ENCODE results near the gene PIK3R3.

PIK3R3 gene

GRCh38 chr1:46160212-46160611 is 27.8 kb upstream of the PIK3R3 start:
- TF ChIP-seq TAF1 (IDR thresholded peaks at IDR 0.05; ENCODE audit: low read depth), result no peak
- TF ChIP-seq REST (IDR thresholded peaks at IDR 0.05; ENCODE audit: low read depth), result no peak
- no peak for TF ChIP-seq CEBPB (IDR thresholded peaks at IDR 0.05)
- TF ChIP-seq FOXM1 (IDR thresholded peaks at IDR 0.05; ENCODE audit: borderline replicate concordance, low read depth), result no peak
- TF ChIP-seq NFIC (IDR thresholded peaks at IDR 0.05), result no peak
- no peak for TF ChIP-seq MAX (IDR thresholded peaks at IDR 0.05)
- TF ChIP-seq USF1 (IDR thresholded peaks at IDR 0.05), result no peak
- no peak for TF ChIP-seq RAD21 (IDR thresholded peaks at IDR 0.05; ENCODE audit: low read depth)
- TF ChIP-seq EGR1 (IDR thresholded peaks at IDR 0.05), result no peak
- TF ChIP-seq YY1 (IDR thresholded peaks at IDR 0.05; ENCODE audit: low read depth), result no peak
- no peak for TF ChIP-seq TEAD4 (IDR thresholded peaks at IDR 0.05)
- no peak for TF ChIP-seq CREB1 (IDR thresholded peaks at IDR 0.05; ENCODE audit: low read depth)
- TF ChIP-seq ZBTB7A (IDR thresholded peaks at IDR 0.05; ENCODE audit: low read depth), result no peak
- TF ChIP-seq EP300 (IDR thresholded peaks at IDR 0.05; ENCODE audit: borderline replicate concordance), result no peak
- TF ChIP-seq TCF12 (IDR thresholded peaks at IDR 0.05; ENCODE audit: low read depth), result no peak

- TF ChIP-seq EGR1 (IDR thresholded peaks at IDR 0.05) (no peak), FOXM1 (IDR thresholded peaks at IDR 0.05; ENCODE audit: borderline replicate concordance, low read depth) (no peak)
Measured at GRCh38 chr1:46159516-46159915, 27.1 kb upstream of the PIK3R3 start.

GRCh38 chr1:46158312-46159281 is 26.2 kb upstream of the PIK3R3 start:
- TF ChIP-seq TCF12 (IDR thresholded peaks at IDR 0.05; ENCODE audit: low read depth) (no peak), FOXM1 (IDR thresholded peaks at IDR 0.05; ENCODE audit: borderline replicate concordance, low read depth) (no peak), CREB1 (IDR thresholded peaks at IDR 0.05; ENCODE audit: low read depth) (no peak), ZBTB7A (IDR thresholded peaks at IDR 0.05; ENCODE audit: low read depth) (no peak), MAX (IDR thresholded peaks at IDR 0.05) (no peak), RAD21 (IDR thresholded peaks at IDR 0.05; ENCODE audit: low read depth) (no peak), REST (IDR thresholded peaks at IDR 0.05; ENCODE audit: low read depth) (no peak), EGR1 (IDR thresholded peaks at IDR 0.05) (no peak), CEBPB (IDR thresholded peaks at IDR 0.05) (no peak), TAF1 (IDR thresholded peaks at IDR 0.05; ENCODE audit: low read depth) (no peak), EP300 (IDR thresholded peaks at IDR 0.05; ENCODE audit: borderline replicate concordance) (no peak), USF1 (IDR thresholded peaks at IDR 0.05) (no peak), TEAD4 (IDR thresholded peaks at IDR 0.05) (no peak), NFIC (IDR thresholded peaks at IDR 0.05) (no peak), YY1 (IDR thresholded peaks at IDR 0.05; ENCODE audit: low read depth) (no peak)

GRCh38 chr1:46157916-46158311 is 25.5 kb upstream of the PIK3R3 start:
- TF ChIP-seq CREB1 (IDR thresholded peaks at IDR 0.05; ENCODE audit: low read depth) (no peak), EP300 (IDR thresholded peaks at IDR 0.05; ENCODE audit: borderline replicate concordance) (no peak), CEBPB (IDR thresholded peaks at IDR 0.05) (no peak), TCF12 (IDR thresholded peaks at IDR 0.05; ENCODE audit: low read depth) (no peak), MAX (IDR thresholded peaks at IDR 0.05) (no peak), TEAD4 (IDR thresholded peaks at IDR 0.05) (no peak), EGR1 (IDR thresholded peaks at IDR 0.05) (no peak)

- TF ChIP-seq REST (IDR thresholded peaks at IDR 0.05; ENCODE audit: low read depth) (no peak), TEAD4 (IDR thresholded peaks at IDR 0.05) (no peak), USF1 (IDR thresholded peaks at IDR 0.05) (no peak), RAD21 (IDR thresholded peaks at IDR 0.05; ENCODE audit: low read depth) (no peak), MAX (IDR thresholded peaks at IDR 0.05) (no peak), TAF1 (IDR thresholded peaks at IDR 0.05; ENCODE audit: low read depth) (no peak), EGR1 (IDR thresholded peaks at IDR 0.05) (no peak), EP300 (IDR thresholded peaks at IDR 0.05; ENCODE audit: borderline replicate concordance) (no peak), CREB1 (IDR thresholded peaks at IDR 0.05; ENCODE audit: low read depth) (no peak)
Measured at GRCh38 chr1:46153732-46154131, 21.3 kb upstream of the PIK3R3 start.

Measured in Ishikawa (cell line).